Measurements from ENCODE around the gene TMEM63C.

The TMEM63C gene

GRCh38 chr14:77181603-77182437 lies at the start of gene TMEM63C:
TMEM63C (plus strand) TSS chr14:77181798; CDS start chr14:77218814, 37,016 bp downstream.
- peak; percentile 77 to 83 for ATAC-seq

GRCh38 chr14:77131871-77132486 lies 49.6 kb upstream of the TMEM63C start:
- no peak for ATAC-seq

- peak; percentile 32 to 62 for ATAC-seq
These were observed 47.8 kb upstream of the TMEM63C start for GRCh38 chr14:77133720-77134338.

GRCh38 chr14:77139022-77139421 lies 42.6 kb upstream of the TMEM63C start:
- no peak for ATAC-seq

- peak; percentile 23 to 72 for ATAC-seq
These were observed 41.8 kb upstream of the TMEM63C start for GRCh38 chr14:77139540-77140358.

GRCh38 chr14:77140359-77141213 lies 41.0 kb upstream of the TMEM63C start:
- no peak for ATAC-seq

GRCh38 chr14:77141214-77142004 lies 40.2 kb upstream of the TMEM63C start, which contains the start of gene ZDHHC22:
ZDHHC22 (minus strand) TSS chr14:77141791; CDS start chr14:77139738, 2,053 bp downstream.
- ATAC-seq: no peak

- no peak for ATAC-seq
These were observed 39.4 kb upstream of the TMEM63C start for GRCh38 chr14:77142005-77142800.

- no peak for ATAC-seq
These were observed 38.5 kb upstream of the TMEM63C start for GRCh38 chr14:77143071-77143470.

GRCh38 chr14:77144412-77145115 lies 37.0 kb upstream of the TMEM63C start:
- no peak for ATAC-seq

GRCh38 chr14:77145975-77146740 lies 35.4 kb upstream of the TMEM63C start:
- ATAC-seq: no peak

- no peak for ATAC-seq
These were observed 32.9 kb upstream of the TMEM63C start for GRCh38 chr14:77148510-77149231.

GRCh38 chr14:77151245-77151644 lies 30.4 kb upstream of the TMEM63C start:
- no peak for ATAC-seq

- peak in 1 of 2 donors; percentile 38 for ATAC-seq
These were observed 29.5 kb upstream of the TMEM63C start for GRCh38 chr14:77151918-77152588.

- ATAC-seq: no peak
These were observed 27.8 kb upstream of the TMEM63C start for GRCh38 chr14:77153802-77154201.

GRCh38 chr14:77154421-77154820 lies 27.2 kb upstream of the TMEM63C start:
- ATAC-seq: no peak

GRCh38 chr14:77155083-77155482 lies 26.5 kb upstream of the TMEM63C start:
- ATAC-seq: no peak

Data from activated CD4-positive, CD25-positive, alpha-beta regulatory T cell treated with anti-CD3 and anti-CD28 coated beads, Interleukin-2, amount 50 U/mL, for 24 hours (primary cell).